Dedifferentiated amniotic fluid mesenchymal stem cell (primary cell): ENCODE results near the gene DHCR24.

Experiments used
- DNase-seq: peaks from one replicate; pipeline ENCODE4 v3.0.0-alpha.2; 2016; ENCODE audit errors: extremely low spot score

Gene DHCR24

DNA sequence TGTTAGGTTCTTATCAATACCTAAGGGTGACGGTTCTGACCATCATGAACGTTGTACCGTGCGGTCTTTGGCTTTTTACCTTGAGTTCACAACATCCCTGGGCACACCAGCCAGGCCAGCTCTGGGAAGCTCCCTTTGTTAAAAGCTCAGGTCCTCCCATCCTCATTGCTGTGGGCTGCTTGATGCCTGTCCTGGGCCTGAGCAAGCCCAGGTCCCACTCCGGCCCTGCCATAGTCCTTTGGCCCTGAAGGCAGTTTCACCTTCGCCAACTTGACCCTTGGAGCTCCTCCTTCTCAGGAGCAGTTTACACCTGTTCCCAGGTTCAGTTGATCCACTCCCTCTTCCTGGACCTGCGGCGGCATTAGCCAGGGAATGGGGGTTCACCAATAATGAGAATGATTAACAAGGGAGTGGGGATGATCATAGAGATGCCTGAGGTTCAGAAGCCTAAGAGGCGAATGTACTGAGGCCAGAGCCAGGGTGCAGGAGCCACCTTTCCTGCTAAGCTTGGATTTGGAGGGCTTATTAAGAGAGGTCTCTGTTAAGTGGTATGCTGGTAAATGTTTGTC lies 40.2 kb downstream of the DHCR24 start:
- no peak for DNase-seq

DNA sequence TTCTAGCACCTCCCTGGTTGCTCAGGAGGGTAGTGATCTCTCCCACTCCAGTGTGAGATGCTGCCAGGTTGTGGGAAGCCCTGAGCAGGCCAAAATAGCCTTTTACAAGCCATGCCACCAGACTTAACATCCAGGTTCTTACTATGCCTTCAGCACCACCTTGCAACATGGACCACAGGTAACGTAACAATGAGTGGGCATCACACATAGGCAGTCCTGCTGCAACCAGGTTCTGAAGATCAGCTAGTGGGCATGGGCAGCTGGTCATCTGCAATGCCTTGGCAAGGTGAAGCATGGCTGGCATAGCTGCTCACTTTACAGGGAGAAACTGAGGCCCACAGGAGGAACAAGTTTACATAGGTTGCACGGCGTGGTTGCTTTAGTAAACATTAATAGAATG lies 40.7 kb downstream of the DHCR24 start:
- DNase-seq = no peak

- no peak for DNase-seq
Observed at GRCh38 chr1:54845772-54846171, 41.2 kb downstream of the DHCR24 start.

GRCh38 chr1:54844564-54844963 lies 42.4 kb downstream of the DHCR24 start:
- no peak for DNase-seq

GRCh38 chr1:54843449-54843848 lies 43.5 kb downstream of the DHCR24 start:
- no peak for DNase-seq

GRCh38 chr1:54842963-54843362 lies 44.0 kb downstream of the DHCR24 start:
- no peak for DNase-seq

DNA sequence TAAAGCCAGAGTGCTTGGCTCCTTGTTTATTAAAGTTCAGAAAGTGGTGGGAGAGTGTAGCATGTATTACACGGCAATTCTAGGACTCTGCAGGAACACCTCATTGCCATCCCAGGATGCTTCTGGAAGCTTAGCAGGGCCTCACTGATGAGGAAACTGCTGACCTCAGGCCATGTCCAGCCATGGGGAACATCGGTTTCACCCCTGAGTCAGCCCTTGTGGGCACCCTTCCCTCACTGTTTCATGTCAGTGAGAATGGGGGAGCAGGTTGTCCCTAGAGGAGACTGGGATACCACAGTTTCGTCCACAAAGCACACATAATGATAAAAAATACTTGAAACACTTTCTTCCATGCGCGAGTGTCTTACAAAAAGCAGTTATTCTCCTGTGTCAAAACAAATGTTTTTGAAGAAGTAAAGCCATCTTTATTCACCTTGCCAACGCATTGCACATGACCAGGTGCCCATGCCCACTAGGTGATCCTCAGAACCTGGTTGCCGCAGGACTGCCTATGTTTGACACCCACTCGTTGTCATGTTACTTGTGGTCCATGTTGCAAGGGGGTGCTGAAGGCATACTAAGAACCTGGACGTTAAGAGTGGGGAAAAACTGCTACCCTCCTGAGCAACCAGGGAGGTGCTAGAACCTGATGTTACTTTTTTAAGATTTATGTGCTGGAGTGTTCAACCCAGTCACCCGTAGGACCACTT lies 44.6 kb downstream of the DHCR24 start:
- DNase-seq = no peak

- DNase-seq = no peak
Observed at GRCh38 chr1:54839824-54840223, 47.2 kb downstream of the DHCR24 start.

DNA sequence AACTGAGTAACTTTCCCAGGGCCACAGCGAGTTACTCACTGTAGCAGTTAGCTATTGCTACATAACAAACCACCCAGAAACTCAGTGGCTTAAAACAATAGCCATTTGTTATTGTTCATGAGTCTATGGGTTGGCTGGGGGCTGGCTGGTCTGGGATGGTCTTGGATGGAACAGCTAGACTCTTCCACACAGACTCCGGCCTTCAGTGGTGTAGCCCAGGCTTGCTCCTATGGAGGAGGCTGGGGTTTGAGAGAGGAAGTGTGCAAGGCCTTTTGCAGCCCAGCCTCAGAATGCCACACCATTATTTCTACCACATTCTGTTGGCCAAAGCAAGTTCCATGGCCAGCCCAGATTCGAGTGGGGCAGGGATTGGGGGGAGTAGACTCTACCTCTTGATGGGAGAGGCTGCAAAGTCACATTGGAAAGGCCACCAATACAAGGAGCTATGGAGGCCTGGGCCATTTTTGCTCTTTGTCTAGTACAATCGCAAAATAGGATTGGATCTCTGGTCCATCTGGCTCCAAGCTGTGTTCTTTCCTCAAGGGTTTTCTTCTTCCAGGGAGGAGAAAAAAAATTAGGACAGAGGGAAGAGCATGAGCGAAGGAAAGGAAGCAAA lies 48.3 kb downstream of the DHCR24 start:
- no peak for DNase-seq

DNA sequence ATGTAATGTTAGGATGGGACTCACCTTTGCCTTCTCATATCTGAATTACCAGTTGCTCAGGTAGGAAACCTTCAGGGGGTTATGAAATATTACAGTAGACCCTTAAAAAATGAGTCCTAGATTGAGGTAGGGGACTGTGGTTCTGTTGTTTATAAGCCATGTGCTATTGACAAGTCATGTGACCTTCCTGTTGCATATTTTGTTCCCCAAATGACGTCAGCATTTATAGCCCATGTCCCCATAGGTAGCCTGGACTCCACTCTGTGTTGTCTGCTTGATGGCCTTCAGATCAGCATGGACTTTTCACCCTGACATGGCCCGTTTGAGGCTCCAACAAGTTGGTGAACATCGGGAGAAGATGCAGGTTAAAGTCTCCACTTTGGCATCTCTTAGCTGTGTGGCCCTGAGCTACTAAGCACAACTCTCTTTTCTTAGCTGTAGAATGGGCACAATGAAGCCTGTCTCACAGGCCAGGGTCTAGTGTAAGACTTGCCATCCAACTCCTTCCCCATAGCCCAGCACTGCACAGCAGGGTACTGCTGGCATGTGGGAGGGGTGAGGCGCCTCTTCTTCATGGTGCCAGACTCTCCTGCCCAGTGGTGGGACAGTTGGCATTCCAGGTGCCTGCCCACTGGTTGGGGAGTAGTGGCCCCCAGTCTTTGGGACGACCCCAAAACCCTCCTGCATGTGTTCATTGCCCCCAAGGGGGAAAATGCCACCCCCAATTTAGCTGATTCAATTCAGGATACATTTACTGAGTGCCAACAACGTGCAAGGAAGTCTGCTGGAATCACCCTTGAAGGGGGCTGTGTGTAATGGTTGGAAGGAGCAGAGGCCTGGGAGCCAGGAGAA lies 49.8 kb downstream of the DHCR24 start:
- DNase-seq = no peak

DNA sequence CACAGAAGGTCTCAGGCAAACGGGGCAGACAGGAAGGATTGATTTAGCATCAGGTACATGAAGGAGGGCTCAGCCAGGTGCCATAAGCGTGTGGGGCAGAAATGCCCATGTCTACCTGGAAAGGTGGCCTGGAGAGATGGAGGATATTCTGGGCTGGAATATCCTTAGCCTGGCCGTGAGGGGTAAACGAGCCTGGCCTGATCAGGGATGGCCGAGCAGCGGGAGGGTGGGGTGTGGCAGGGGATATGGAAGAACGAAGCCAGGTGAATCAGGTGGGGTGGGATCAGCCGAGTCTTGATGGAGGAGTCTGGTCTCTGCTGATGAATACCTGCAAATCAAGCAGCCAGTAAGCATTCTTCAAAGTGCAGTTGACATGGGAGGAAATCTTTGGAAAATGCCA lies 50.4 kb downstream of the DHCR24 start:
- DNase-seq = no peak

DNA sequence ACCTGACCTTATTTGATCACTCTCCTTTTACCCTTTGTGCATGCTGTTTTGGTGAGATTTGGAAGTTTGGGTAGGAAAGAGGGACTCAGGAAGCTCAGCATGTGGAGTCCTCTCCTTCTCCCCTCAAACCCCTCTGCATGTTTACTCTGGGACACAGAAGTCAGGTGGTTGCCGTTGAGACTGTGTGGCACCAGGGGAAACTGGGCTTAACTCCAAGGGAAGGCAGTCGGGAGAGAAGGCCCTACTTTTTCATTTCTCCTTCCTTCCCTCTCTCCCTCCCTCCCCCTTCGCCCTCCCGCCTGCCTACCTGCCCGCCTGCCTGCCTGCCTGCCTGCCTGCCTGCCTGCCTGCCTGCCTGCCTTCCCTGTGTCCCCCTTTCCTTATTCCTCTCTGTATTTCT lies 51.0 kb downstream of the DHCR24 start:
- DNase-seq = no peak

GRCh38 chr1:54835131-54835898 lies 51.7 kb downstream of the DHCR24 start:
- no peak for DNase-seq

- DNase-seq = no peak
Observed at GRCh38 chr1:54834007-54834541, 52.9 kb downstream of the DHCR24 start.

DNA sequence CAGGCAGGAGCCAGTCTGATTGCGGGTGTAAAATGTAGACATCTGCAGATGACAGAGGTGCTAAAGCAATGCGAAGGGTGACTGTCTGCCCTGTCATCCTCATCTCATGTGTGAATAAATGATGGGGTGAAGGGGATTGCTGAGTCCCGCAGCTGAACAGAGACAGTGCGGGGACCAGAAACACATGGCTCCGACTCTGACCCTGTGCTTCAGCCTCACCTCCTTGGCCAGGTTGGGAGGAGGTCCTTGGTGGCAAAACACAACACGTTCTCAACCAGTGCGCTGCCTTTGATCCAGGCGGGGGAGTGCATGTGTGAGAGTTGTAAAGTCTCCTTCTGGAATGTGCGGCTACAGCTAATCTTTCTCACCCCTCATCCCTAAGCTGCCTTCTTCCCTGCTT lies 53.9 kb downstream of the DHCR24 start:
- no peak for DNase-seq

DNA sequence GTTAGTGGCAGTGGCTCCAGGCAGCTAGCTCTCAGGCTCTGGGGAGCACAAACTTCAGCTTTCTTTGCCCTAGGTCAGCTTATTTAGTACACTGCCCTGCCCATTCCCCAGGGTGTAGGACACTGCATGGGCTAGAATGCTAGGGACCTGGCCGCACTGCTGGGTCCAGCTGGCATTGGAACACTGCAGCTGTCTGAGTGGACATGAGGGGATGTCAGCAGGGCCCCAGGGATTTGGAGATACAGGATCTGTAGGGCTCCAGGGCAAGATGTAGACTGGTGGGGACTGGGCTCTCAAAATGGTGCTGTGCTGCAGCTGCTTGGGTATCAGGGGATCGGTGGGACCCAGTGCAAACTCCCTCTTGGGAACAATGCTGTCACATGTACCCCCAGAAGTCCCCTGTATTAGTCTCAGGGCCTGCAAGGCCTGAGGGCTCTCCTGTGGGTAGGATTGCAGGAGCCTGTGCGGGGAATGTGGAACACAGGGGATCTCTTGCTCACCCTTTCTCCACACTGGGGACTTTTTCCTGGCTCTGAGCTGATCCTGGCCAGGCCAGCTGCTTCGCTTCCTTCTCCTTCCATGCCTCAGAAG lies 60.7 kb downstream of the DHCR24 start:
- DNase-seq = no peak

GRCh38 chr1:54825696-54826095 lies 61.3 kb downstream of the DHCR24 start:
- no peak for DNase-seq

DNA sequence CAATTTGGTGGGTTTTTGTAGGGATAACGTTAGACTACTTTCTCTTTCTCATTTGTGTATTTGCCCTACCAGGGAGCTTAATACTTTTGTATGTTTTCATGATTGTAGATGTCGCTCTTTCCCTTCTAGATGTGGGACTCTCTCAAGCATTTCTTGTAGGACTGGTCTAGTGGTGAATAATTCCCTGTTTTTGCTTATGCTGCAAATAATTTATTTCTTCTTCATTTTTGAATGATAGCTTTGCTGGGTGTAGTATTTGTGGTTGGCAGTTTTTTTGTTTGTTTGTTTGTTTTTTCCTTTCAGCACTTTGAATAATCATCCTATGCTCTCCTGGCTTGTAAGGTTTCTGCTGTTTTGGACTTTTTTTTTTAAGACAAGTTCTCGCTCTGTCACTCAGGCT lies 63.3 kb downstream of the DHCR24 start:
- no peak for DNase-seq

- DNase-seq = no peak
Observed at GRCh38 chr1:54819733-54820132, 67.3 kb downstream of the DHCR24 start.

DNA sequence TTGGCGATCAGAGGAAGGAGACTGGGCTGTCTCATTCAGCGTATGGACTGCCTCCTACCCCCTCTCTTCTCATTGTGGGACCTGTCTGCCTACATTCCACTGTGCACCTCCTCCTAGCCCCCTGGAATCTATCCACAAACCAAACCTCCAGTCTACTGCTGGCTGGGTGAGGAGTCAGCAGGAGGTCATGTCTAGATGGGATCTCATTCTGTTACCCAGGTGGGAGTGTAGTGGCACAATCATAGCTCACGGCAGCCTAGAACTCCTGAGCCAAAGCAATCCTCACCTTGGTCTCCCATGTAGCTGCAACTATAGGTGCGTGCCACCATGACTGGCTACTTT lies 67.8 kb downstream of the DHCR24 start:
- DNase-seq = no peak
